Panc1 (cell line): ENCODE data around the gene CYP1A2. TPM values are rescaled to one million over a fixed set of nuclear protein-coding genes. Genes with fewer than 3 reads are reported as not detected.

Experiments
- ATAC-seq: fragments of 200-7000 bp; cut with Tn5 transposase; 2 replicates; pipeline ENCODE4 v1.9.1; 2020; ENCODE audit warnings: mild to moderate bottlenecking, moderate library complexity
- BruUV-seq: library from RNA; stranded (reverse); fragments of 400-500 nt; replicated peaks from 2 replicates; lab custom pipeline; 2021; lab: Mats Ljungman, UMichigan
- CTCF ChIA-PET: fragments of 300-600 bp; sonication (Branson Sonifier 250); formaldehyde crosslinking; loops from one replicate; lab custom pipeline; 2022; ENCODE audit warnings: antibody characterized with exemption; lab: Charles Lee
- POLR2A ChIA-PET: fragments of 300-600 bp; sonication (Branson Sonifier 250); formaldehyde crosslinking; loops from one replicate; lab custom pipeline; 2022; ENCODE audit warnings: antibody characterized with exemption; lab: Charles Lee
- DNase-seq: peaks from one replicate; pipeline ENCODE4 v3.0.0-alpha.2; 2010; ENCODE audit warnings: low read depth, low spot score
- H3K27ac ChIP-seq: 2 replicates; pipeline ENCODE4 v1.5.1; 2011; ENCODE audit warnings: mild to moderate bottlenecking, low read length, inconsistent platforms
- H3K27me3 ChIP-seq: fragments of 200-500 bp; sonication (Bioruptor generic); 2 replicates; pipeline ENCODE4 v1.6.0; 2014; ENCODE audit warnings: low read length, inconsistent platforms; ENCODE audit not compliant: control insufficient read depth, insufficient read depth
- H3K36me3 ChIP-seq: fragments of 200-500 bp; sonication (Bioruptor generic); 2 replicates; pipeline ENCODE4 v1.5.1; 2014; ENCODE audit warnings: inconsistent platforms, mild to moderate bottlenecking, low read length, moderate library complexity; ENCODE audit not compliant: control insufficient read depth, insufficient read depth
- H3K4me1 ChIP-seq: 2 replicates; pipeline ENCODE4 v1.5.1; 2011; ENCODE audit warnings: inconsistent platforms, mild to moderate bottlenecking, low read length, moderate library complexity; ENCODE audit not compliant: control insufficient read depth, insufficient read depth
- H3K4me3 ChIP-seq, 2 experiments: 2 replicates each; pipeline ENCODE4 v1.5.1; 2011 to 2012; ENCODE audit warnings: low read depth in 2 of 2, low read length in 2 of 2, mild to moderate bottlenecking in 2 of 2, inconsistent platforms in 1 of 2, moderate library complexity in 1 of 2
- H3K9me3 ChIP-seq: fragments of 200-500 bp; sonication (Bioruptor generic); 2 replicates; pipeline ENCODE4 v1.5.1; 2014; ENCODE audit warnings: low read depth, mild to moderate bottlenecking, inconsistent platforms, low read length, moderate library complexity; ENCODE audit not compliant: control insufficient read depth, insufficient read depth
- CTCF ChIP-seq: fragments of 450-650 bp; IDR thresholded peaks from 2 replicates; pipeline ENCODE4 v1.5.1; 2017; ENCODE audit warnings: mild to moderate bottlenecking
- POLR2AphosphoS5 ChIP-seq: IDR thresholded peaks from 2 replicates; pipeline ENCODE4 v1.6.1; 2012; ENCODE audit warnings: mild to moderate bottlenecking, low read depth, low read length, moderate library complexity
- REST ChIP-seq, 2 experiments: IDR thresholded peaks; 2 replicates each; pipeline ENCODE4 v1.6.1; 2011 to 2012; ENCODE audit warnings: low read depth in 2 of 2, control low read depth in 1 of 2, low read length in 1 of 2, mild to moderate bottlenecking in 1 of 2, moderate library complexity in 1 of 2; ENCODE audit not compliant: insufficient read depth in 1 of 2
- SIN3A ChIP-seq: IDR thresholded peaks from 2 replicates; pipeline ENCODE4 v1.6.1; 2012; ENCODE audit warnings: low read depth, mild to moderate bottlenecking, low read length, moderate library complexity, borderline replicate concordance; ENCODE audit not compliant: insufficient read depth
- TCF7L2 ChIP-seq: IDR thresholded peaks from 2 replicates; pipeline ENCODE4 v1.6.1; 2011; ENCODE audit warnings: mild to moderate bottlenecking, low read depth, low read length, inconsistent platforms
- in situ Hi-C: cut with HindIII; loops from 2 replicates; pipeline ENCODE4 v1.10.0; 2016; ENCODE audit warnings: low sequenced_read_pairs, low pct_unique_long_range_greater_than_20kb
- intact Hi-C: fragments of 100-400 bp; cut with micrococcal nuclease; formaldehyde crosslinking; loops from one replicate; pipeline ENCODE4 v1.10.0; 2022; ENCODE audit not compliant: unreplicated experiment
- total RNA-seq: library from RNA; stranded (reverse); gene quantifications from one replicate; pipeline ENCODE4 v1.2.1, GENCODE V29; 2021; ENCODE audit not compliant: unreplicated experiment

Gene CYP1A2
- total RNA-seq, 1 experiment from 2014 or later = not detected

- POLR2A ChIA-PET = interaction anchor here (0.6 kb wide), 1 partner anchor 36 kb away, joined by 3 read pairs; no protein-coding TSS in a partner anchor
- intact Hi-C loops = loop anchor here (10.0 kb wide), 2 partner anchors 61 to 181 kb away; partner anchors contain the start of gene RPP25
Observed at GRCh38 chr15:74773731-74774252, 25.1 kb downstream of the CYP1A2 start.

GRCh38 chr15:74775132-74775562 is 26.5 kb downstream of the CYP1A2 start:
- intact Hi-C loops (loop anchor here (10.0 kb wide), 2 partner anchors 60 to 180 kb away; partner anchors contain the start of gene RPP25), in situ Hi-C loops (no loop called here)
- Histone ChIP-seq H3K9me3 (no peaks in the 10 kb centered on the region), H3K4me1 (peaks cover 12% of the 10 kb centered on the region), H3K27ac (no peak overlapping the region), H3K36me3 (no peaks in the 10 kb centered on the region), H3K4me3 (no peak overlapping the region), H3K27me3 (no peaks in the 10 kb centered on the region)
- TF ChIP-seq POLR2AphosphoS5 (no peak), SIN3A (no peak), REST (IDR thresholded peaks at IDR 0.05; ENCODE audit: insufficient read depth in 1 of 2, low read depth in 2 of 2, low read length in 1 of 2) (no peak), CTCF (no peak), TCF7L2 (no peak)
- no TSS peak for BruUV-seq
- DNase-seq (no peak), ATAC-seq (no peak)
- ChIA-PET POLR2A (no interaction called here), CTCF (no interaction called here)

More at GRCh38 chr15:74773731-74774252, 25.1 kb downstream of the CYP1A2 start:
- in situ Hi-C loops = loop anchor here (25.0 kb wide), 1 partner anchor 136 kb away; no protein-coding TSS in a partner anchor
- Histone ChIP-seq H3K4me3 (no peak overlapping the region), H3K27ac (no peak overlapping the region), H3K4me1 (peaks cover 9% of the 10 kb centered on the region), H3K36me3 (no peaks in the 10 kb centered on the region), H3K9me3 (no peaks in the 10 kb centered on the region), H3K27me3 (no peaks in the 10 kb centered on the region)
- ATAC-seq (no peak), DNase-seq (no peak)
- CTCF ChIA-PET = interaction anchor here (0.6 to 1.4 kb wide), 4 partner anchors 12 to 229 kb away, joined by 4 to 11 read pairs (median 6); no protein-coding TSS in a partner anchor
- no TSS peak for BruUV-seq
- TF ChIP-seq REST (IDR thresholded peaks at IDR 0.05; ENCODE audit: insufficient read depth in 1 of 2, low read depth in 2 of 2, low read length in 1 of 2) (no peak), POLR2AphosphoS5 (no peak), TCF7L2 (no peak), CTCF (no peak)
